Adrenal gland (tissue), 5 donors: ENCODE data around the gene LRPPRC.

ENCODE experiments used
- CTCF ChIP-seq, 6 experiments: fragments of 450-650 bp in 4 of 6; fragments of 200-600 bp in 2 of 6; sonication (generic) in 1 of 6; IDR thresholded peaks; 1 replicate in 5 of 6; 2 replicates in 1 of 6; pipeline versions ENCODE4 v1.5.1 to v1.8.0; 2016 to 2021; ENCODE audit warnings: antibody characterized with exemption in 6 of 6, mild to moderate bottlenecking in 2 of 6, moderate library complexity in 1 of 6
- POLR2A ChIP-seq, 2 donors: fragments of 450-650 bp; IDR thresholded peaks; one replicate each; pipeline ENCODE4 v1.6.1; 2017; ENCODE audit warnings: antibody characterized with exemption in 2 of 2, mild to moderate bottlenecking in 2 of 2, moderate library complexity in 1 of 2
- donor health status: DM: no; HTN: no; CAD: no.

DNA sequence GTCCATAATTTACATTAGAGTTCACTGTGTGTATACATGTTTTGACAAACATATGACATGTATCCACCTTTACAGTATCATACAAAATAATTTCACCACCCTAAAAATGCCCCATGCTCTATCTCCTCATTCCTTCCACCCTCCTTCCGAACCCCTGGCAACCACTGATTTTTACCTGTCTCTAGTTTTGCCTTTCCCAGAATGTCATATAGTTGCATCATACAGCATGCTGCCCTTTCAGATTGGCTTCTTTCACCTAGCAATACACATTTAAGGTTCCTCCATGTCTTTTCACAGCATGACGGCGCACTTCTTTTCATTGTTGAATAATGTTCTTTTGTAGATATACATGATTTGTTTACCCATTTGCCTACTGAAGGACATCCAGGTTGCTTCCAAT is 10.4 kb downstream of the LRPPRC start:
- TF ChIP-seq CTCF (IDR thresholded peaks at IDR 0.05) (no peak), POLR2A (IDR thresholded peaks at IDR 0.05) (no peak)
